IPS-11a (cell line): Measurements from ENCODE around the gene TBL1X.

Experiments used
- H3K4me3 ChIP-seq: one replicate; pipeline ENCODE4 v1.5.1; 2013; ENCODE audit warnings: low read depth, low read length, control low read depth

Gene TBL1X

DNA sequence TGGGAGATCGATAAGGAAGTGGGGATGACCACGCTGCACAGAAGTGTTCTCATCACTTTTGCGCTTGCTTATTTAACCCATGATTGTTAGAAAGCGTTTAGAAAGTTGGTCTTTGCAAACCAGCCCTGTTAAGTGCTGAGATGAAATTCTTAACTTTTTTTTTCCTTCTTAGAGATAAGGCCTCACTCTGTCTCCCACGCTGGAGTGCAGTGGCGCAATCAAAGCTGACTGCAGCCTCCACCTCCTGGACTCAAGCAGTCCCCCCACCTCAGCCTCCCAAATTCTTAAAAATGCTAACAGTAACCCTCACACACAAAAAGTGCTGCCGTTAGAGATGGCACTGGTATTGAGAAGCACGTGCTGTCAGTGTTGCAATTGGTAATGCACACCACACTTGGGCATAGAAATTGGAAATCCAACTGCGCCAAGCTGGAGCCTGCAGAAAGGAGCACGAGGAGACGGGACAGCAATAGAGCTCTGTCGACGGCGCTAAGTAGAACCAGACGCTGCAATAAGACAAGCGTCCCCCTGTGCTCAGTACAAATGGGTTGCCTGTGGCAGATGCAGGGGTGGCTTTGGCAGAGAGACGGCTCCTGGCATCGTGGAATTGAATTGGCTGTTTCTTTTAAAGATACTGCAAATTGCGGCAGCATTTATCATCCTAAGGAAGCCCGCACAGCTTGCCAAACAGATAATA lies 113.4 kb downstream of the TBL1X start:
- H3K4me3 ChIP-seq = no peak overlapping the region

DNA sequence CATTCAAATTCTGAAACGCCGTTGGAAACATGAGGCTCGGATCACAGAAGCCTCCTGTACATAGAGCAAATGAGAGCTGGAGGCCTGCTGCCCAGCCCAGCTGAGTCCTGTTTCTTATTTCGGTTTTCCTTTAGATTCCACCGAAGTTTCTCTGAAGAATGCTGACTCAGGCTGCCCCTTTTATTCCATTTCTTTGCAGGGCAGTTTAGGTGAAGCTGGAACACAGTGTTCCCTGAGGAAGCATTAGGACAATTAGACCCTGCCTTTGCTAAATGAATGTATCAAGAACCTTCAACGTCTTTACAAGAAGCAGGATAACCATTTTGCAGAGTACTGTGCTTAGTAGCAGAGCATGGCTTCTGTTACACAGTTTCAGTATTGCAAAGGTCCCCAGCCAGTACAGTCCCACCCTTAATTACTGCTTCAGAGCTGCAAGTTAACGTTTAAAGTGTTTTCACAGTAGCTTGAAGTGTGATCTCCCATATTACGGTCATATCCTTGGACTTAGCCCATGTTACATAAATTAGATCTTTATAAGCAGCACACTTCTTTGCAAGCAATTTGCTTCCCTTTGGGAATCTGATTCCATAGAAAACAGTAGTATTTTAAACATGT lies 117.0 kb downstream of the TBL1X start:
- no peak overlapping the region for H3K4me3 ChIP-seq

DNA sequence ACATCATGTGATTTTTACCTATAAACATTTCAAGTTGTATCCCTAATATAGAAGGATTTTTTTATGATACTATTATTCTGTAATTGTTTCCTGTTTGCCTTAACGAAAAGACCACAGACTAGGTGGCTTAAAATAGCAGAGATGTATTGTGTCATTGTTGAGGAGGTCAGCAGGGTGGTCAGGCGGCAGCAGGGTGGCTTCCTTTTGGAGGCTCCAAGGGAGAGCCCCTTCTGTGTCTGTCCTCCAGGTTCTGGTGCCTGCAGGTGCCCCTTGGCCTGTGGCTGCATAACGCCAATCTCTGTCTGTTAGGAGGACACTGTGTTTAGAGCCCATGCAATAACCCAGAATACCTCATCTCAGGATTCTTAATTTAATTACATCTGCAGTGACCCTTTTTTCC lies 118.1 kb downstream of the TBL1X start:
- no peak overlapping the region for H3K4me3 ChIP-seq

DNA sequence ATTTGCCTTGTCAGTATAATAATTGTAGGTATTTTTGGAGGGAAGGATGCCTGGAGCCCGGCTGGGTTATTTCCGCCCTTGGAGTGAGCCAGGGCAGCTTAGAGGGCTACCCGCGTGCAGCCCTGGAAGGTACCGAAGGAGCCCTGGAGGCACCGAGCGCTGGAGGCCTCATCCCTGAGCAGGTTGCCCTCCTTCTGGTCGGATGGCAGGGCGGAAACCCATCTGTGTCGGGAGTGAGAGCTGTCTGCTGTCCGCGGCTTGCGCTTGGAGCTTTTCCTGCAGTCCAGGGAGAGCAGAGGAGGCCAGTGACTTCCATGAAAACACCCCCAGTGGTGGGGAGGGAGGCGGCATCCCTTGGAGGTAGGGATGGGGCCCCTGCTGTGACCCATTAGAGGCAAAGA lies 122.1 kb downstream of the TBL1X start:
- H3K4me3 ChIP-seq = no peak overlapping the region

DNA sequence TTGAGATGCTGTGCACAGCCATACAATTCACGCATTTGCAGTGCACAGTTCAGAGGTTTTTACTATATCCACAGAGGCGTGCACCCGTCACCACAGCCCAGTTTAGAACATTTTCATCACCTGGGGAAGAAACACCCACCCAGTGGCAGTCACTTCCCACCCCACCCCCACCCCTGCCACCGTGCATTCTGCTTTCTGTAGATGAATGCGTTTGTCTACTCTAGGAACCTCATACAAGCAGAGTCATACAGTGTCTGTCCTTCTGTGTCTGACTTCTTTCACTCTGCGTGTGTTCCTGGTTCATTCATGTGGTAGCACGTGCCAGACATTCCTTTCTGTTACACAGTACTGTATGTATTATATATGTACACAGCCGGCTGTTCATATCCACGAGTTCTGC lies 122.8 kb downstream of the TBL1X start:
- H3K4me3 ChIP-seq = no peak overlapping the region

DNA sequence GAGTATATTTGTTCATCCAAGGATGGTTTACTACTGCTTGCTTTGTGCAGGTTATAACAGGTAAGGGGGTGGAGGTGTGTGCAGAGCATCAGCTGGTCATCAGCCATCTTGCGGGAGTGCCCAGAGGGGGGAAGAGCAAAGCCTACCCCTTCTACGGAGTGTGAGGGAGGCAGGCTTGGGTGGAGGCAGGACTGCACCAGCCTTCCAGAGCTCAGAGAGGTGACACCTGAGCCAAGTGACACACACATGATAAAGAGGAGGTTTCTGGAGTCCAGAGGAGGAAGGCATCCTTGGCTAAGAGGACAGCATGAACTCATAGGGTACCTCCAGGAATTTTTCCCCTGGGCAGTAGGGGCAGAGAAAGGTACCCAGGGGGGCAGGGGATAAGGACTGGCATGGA lies 126.6 kb downstream of the TBL1X start:
- H3K4me3 ChIP-seq = no peak overlapping the region

DNA sequence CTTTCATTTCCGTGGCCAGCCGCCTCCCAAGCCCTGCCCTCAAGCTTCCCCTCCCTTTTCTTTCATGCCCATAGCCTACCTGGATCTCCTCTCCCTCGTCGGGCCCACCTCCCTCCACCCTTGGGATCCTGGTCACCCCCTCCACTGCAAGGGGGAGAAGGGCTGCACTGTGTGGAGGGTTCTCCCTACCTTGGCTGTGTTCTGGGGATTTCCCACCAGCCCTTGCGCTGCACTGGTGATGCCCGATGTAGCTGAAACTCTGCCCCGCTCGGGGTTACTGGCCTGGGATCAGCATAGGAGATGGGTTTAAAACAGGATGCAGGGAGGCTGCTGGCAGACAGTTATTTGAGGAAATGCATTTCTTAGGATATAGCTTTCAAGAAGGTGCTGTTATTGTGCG lies 128.9 kb downstream of the TBL1X start:
- H3K4me3 ChIP-seq = no peak overlapping the region

DNA sequence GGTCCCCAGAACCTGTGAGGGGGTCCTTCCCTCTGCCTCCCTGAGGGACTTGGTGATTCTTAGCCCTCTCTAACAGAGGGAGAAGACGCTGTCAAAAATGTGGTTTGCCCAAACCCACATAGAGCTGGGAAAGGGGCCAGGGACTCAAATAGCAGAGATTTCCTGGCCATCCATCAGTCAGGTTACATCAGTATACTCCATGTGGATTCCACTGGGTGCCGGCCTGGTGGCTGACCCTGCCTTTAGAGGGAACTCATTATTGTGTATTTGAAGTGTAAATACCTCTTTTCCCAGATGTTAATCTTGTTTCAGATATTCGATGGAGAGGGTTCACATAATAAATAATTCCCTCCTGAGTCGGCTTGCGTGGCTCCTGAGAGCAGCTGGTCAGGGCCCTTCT lies 130.3 kb downstream of the TBL1X start:
- no peak overlapping the region for H3K4me3 ChIP-seq

DNA sequence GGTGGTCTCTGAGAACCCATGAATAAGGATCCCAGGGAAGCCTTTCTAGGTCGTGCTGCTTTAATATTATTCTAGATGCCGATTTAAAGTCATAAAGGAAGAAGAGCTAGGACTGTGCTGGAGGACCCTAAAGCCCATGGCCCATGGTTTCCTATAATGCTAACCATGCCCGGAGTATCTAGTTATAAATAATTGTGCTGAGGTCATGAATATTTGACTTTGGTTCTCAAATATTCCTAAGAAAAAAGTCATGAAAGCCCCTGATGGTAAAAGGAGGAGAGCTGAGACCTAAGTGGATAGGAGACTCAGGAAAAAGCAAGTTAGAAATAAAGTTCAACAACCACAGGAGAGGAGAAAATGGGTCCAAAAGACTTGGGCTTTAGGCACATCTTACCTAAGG lies 132.0 kb downstream of the TBL1X start:
- no peak overlapping the region for H3K4me3 ChIP-seq

DNA sequence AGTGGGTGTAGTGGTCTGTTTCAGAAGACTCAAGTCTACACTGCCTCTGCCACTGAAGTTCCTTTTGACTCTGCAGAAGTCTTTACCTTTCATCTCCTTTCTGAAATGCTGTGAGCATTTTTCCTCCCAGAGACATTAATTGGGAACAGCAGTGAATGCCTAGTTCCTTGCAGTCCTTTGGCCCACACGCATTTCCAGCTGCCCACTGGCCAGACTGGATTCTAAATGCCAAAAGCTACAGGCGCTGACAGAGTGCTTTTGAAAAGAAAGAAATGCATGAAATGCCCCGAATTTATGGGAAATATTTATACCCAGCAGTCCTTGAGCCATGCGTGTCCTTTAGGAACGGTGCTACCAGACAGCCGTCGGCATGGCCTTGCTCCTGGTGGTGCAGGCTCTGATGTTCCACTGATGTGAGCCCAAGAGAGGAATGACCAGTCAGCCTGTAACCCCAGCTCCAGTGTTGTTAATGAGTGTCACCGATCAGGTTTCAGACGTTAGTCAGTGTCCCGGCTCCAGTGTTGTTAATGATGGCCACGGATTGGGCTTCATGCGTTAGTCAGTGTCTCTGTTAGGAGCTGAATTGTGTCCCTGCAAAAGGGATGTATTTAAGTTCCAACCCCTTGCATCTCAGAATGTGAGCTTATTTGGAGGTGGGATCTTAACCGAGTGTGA lies 132.6 kb downstream of the TBL1X start:
- H3K4me3 ChIP-seq = no peak overlapping the region

DNA sequence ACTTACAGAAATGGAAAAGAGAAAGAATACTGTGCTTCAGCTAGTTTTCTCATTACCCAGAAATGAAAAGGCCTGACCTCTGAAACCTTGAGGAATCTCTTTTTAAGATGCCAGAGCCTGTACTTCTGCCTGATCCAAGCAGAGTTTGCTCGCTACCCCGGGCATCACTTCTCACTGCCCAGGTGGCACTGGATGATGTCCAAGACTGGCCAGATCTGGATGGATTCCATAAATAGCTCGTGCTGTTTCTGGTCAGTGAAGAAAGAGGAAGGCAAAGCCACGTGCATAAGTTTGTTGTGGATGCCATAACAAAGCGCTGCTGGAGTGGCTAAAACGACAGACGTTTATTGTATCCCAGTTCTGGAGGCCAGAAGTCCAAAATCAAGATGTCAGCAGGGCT lies 133.5 kb downstream of the TBL1X start:
- H3K4me3 ChIP-seq = no peak overlapping the region

DNA sequence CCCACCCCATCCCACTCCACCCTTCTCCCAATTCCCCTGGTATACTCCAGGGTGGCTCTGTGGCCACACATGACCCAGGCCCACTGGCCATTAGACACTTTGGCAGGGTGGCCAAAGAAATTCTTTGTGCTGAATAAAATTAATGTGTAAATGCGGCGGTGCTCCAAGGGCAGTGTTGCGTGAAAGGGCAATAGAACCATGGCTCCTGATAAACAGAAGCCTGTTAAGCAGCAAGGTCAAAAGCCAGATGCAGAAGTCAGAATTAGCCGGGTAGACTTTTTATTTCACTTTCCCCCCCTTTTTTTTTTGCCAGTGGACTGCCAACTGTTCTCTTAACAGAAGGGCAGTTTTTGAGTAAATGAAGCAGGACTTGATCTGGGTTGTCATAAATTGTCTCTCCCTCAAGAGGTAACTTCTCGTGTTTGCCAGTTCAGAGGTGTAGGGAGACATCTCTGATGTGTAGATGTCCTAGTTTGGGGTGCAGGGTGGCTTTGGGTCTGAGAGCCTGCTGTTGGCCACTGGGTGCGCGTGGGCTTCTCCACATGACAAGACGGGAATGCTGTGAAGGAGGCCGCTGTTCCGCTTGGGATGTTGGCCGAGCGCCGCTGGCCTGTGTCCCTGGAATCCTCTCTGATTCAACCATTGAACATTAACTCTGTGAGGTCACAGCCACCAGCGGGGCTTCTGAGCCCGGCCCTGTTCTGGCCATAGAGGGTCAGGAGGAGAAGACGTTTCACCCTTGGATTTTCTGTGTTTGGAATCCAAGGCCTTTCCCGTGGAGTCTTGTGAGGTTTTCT lies 139.5 kb downstream of the TBL1X start:
- H3K4me3 ChIP-seq = no peak overlapping the region

DNA sequence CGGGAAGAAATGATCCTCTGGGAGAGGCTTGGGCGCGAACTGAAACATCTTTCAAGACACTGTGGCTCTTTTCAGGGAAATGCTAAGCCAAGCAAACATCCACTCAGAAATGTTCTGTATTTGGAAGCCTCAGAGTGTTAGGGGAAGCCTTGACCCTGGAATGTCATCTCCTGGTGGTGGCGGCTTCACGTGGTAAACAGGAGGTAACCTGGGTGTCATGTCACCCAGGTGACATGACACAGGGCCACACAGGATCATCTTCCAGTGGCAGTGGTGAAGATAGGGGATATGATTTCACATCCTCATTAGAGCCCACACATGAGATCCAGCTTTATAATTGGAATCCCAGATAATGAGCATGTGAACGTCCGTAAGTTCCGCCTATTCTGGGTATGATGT lies 140.0 kb downstream of the TBL1X start:
- no peak overlapping the region for H3K4me3 ChIP-seq

DNA sequence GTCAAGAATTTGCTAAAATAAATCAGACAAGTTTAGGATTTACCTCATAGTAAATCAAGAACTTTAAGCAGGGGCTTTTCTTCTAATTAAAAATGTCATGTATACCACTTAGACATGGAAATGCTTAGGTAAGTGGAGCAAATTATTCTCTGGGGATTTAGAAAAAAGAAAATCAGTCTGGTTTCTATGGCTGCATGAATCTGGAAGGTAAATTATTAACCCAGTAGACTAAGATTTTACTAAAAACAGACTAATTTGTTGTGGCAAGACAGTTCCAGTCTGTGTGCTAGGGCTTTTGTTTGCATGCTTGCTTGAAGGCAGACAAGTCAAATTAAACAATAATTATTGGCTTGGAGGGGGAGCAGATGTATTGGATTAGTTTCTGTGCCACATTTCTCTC lies 140.6 kb downstream of the TBL1X start:
- H3K4me3 ChIP-seq = no peak overlapping the region

DNA sequence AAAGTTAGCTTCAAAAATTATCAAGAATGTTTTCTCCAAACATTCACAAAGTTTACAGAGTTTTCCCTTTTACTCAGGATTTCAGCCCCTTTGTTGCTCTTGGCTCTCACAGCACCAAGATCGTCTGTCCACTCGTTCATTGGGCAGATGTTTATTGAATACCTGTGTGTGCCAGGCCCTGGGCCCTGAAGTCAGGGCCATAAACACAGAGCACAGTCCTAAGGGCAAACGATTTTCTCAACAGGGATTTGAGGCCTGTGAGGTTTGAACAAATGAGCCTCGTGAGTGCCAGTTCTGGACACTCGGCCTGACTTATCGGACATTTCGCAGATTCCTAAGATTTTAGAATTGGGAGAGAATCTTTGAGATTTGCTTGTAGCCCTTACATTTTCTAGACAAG lies 142.1 kb downstream of the TBL1X start:
- H3K4me3 ChIP-seq = no peak overlapping the region

DNA sequence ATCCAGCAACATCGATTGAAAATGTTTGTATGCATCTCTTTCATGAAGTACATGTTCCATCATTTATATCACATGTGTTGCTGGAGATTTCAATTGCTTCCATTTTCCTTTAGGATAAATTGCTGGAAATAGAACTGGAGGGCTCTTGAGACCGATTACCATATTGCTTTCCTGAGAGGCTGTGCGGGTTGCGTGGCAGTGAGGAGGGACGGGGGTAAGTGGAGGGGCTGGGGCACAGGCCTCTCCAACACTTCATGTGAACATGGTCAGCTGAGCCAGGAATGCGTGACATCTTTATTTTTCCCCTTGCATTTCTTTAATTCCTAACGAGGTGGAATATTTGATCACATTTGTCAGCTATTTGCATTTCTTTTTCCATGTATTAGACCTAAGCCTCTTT lies 144.6 kb downstream of the TBL1X start:
- H3K4me3 ChIP-seq = no peak overlapping the region

DNA sequence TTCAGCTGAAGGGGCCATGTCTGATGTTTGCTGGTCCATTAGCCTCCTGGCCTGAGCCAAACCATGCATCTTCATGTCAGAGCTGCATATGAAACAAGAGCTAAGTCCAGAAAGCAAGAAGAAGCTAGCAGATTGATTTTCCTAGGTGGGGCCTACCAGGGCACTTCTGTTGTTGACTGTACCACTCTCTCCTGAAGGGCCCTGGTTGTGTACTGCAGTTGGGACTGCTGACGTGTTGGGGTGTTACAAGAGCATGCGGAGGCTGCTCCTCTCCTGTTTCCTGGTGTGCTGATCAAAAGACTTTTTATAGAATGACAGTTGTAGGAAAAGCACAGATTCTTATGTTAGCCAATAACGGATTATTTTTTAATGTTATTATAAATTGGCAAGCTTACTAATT lies 145.1 kb downstream of the TBL1X start:
- no peak overlapping the region for H3K4me3 ChIP-seq

DNA sequence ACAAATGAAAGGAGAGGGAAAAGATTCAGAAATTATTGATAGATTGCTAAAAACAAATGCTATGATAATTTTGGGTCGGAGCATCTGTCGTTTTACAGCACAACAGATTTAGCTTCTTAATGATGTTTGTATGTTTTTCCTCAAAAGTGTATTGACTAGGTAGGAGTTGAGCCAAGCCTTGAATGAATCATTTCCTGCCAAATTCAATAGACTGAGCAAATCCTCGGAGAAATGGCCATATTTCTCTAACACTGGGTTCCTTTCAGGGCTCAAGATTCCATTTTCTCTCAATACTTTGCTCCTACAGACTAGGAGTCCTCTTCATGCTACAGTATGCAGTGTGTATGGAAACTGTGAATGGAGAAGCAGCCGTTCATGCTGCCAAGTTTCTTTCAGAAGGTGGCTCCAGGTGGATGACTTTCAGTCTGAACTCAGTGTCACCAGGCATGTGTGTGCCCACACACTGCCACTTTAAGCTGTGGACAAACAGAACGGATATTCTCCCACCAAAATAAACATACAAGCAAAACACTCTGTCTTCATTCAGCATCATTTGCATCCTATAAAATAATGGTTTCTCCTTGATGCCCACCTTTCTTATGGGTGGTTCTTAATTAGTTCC lies 146.0 kb downstream of the TBL1X start:
- no peak overlapping the region for H3K4me3 ChIP-seq

DNA sequence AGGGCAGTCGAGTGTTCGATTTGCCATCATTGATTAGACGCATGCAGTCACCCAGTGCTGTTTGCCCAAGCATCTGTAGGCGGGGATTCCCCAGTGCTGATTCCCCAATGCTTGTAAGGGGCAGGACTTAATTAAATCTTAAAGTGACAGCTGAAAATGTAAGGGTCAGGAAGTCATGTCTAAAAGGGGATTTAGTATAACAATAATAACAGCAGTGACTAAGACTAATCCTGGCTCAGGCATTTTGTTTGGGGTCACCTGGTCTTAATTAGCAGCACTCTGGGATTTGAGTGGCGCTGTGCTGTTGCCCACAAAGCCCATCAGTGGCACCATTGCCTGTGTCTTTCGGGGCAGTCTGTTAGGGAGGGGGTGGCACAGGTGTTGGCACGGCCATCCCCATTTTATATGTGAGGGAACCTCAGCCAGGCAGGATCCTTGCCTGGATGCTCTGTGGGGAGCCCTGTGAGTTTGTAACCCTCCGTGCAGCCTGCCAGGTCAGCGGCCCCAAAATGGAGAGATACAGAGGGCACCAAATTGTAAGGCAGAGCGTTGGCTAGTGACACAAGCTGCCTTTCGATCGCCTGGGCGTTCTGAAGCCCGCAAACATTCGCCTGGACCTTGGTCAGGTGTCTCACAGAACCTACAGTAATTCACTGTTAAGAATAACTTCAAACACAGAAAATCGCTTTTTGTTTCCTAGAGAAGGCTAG lies 146.7 kb downstream of the TBL1X start:
- no peak overlapping the region for H3K4me3 ChIP-seq

DNA sequence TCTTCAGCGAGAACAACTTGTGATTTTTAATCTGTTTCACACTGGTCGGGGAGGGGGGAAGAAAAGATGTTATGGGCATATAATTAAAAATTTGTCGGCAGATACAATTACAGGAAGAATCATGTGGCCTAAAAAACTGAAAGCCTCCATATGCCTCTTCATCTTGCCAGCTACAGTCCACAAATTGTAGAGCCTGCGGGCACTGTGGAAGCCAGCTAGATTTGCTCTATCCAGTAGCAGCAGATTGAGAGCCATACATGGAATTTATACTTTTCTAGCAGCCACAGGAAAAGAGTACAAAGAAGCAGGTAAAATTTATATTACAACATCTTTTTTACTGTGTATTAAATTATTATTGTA lies 147.3 kb downstream of the TBL1X start:
- H3K4me3 ChIP-seq = no peak overlapping the region

DNA sequence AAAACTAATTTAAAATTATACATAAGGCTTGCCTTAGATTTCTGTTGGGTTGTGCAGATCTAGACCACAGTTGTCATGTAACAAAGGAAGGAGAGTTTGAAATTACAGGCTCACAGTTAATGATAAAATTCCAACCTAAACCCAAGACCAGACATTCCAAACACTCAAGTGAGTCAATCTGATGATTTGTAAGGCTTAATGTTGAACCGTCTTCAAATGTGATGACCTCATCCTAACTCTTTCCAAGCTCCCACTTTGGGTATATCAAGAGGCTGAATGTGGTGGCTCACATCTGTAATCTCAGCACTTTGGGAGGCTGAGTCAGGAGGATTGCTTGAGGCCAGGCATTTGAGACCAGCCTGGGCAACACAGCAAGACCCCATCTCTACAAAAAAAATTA lies 149.2 kb downstream of the TBL1X start:
- no peak overlapping the region for H3K4me3 ChIP-seq
